H1 (cell line): ENCODE results near the gene APBB3. TPM values are rescaled to one million over a fixed set of nuclear protein-coding genes. Genes with fewer than 3 reads are reported as not detected.

Source experiments
- CTCF ChIA-PET: fragments of 300-600 bp; sonication (Branson Sonifier 250); formaldehyde crosslinking; loops from one replicate; lab custom pipeline; 2021; ENCODE audit not compliant: partially characterized antibody; lab: Charles Lee
- POLR2A ChIA-PET: fragments of 300-600 bp; sonication (Branson Sonifier 250); formaldehyde crosslinking; loops from one replicate; lab custom pipeline; 2021; ENCODE audit warnings: inconsistent platforms; ENCODE audit not compliant: partially characterized antibody; lab: Charles Lee
- DNase-seq, 2 experiments: peaks; one replicate each; pipeline versions ENCODE4 v3.0.0 to v3.0.0-alpha.2; 2010 to 2022; ENCODE audit warnings: low spot score in 2 of 2, low read depth in 1 of 2, mixed read lengths in 1 of 2
- FAIRE-seq: peaks from 2 replicates; lab custom pipeline; 2011; peaks lifted over from hg19 to GRCh38; lab: Jason Lieb, UNC
- H2AFZ ChIP-seq: 2 replicates; pipeline ENCODE4 v1.8.1; 2012; ENCODE audit warnings: low read length, inconsistent platforms
- H2AK5ac ChIP-seq: 2 replicates; pipeline ENCODE4 v1.6.1; 2013; ENCODE audit warnings: low read depth, low read length
- H2BK120ac ChIP-seq: replicated peaks from 2 replicates; pipeline ENCODE3; 2013; ENCODE audit warnings: low read depth, low read length, inconsistent platforms
- H2BK12ac ChIP-seq: 2 replicates; pipeline ENCODE4 v1.6.1; 2013; ENCODE audit warnings: low read depth, low read length
- H2BK15ac ChIP-seq: 2 replicates; pipeline ENCODE4 v1.6.1; 2013; ENCODE audit warnings: low read length
- H2BK20ac ChIP-seq: 2 replicates; pipeline ENCODE4 v1.6.1; 2013; ENCODE audit warnings: low read length
- H2BK5ac ChIP-seq: 2 replicates; pipeline ENCODE4 v1.6.1; 2013; ENCODE audit warnings: low read depth, low read length
- H3K14ac ChIP-seq: 2 replicates; pipeline ENCODE4 v1.6.1; 2013; ENCODE audit warnings: inconsistent platforms; ENCODE audit not compliant: insufficient read length
- H3K18ac ChIP-seq: 2 replicates; pipeline ENCODE4 v1.6.1; 2013; ENCODE audit warnings: low read length; ENCODE audit errors: extremely low read depth
- H3K23ac ChIP-seq: 2 replicates; pipeline ENCODE4 v1.6.1; 2013; ENCODE audit warnings: inconsistent platforms; ENCODE audit not compliant: insufficient read length
- H3K23me2 ChIP-seq: 2 replicates; pipeline ENCODE4 v1.6.1; 2013; ENCODE audit warnings: low read depth, low read length
- H3K27ac ChIP-seq: 2 replicates; pipeline ENCODE4 v1.6.1; 2011; ENCODE audit warnings: low read depth, low read length, inconsistent platforms
- H3K27me3 ChIP-seq, 4 experiments: replicated peaks in 1 of 4; 1 replicate in 1 of 4; 2 replicates in 3 of 4; pipeline versions ENCODE4 v1.6.1 to v1.8.1; 2011 to 2013; ENCODE audit warnings: low read length in 3 of 4, mild to moderate bottlenecking in 3 of 4, inconsistent platforms in 2 of 4, mixed read lengths in 2 of 4, moderate library complexity in 1 of 4; ENCODE audit not compliant: control insufficient read depth in 3 of 4, insufficient read depth in 3 of 4; ENCODE audit errors: extremely low read depth in 1 of 4
- H3K36me3 ChIP-seq, 4 experiments: 2 replicates each; pipeline versions ENCODE4 v1.6.1 to v1.8.1; 2011 to 2013; ENCODE audit warnings: mild to moderate bottlenecking in 4 of 4, low read length in 3 of 4, moderate library complexity in 2 of 4, control low read depth in 1 of 4, inconsistent platforms in 1 of 4; ENCODE audit not compliant: insufficient read depth in 4 of 4, control insufficient read depth in 2 of 4
- H3K4ac ChIP-seq: replicated peaks from 2 replicates; pipeline ENCODE3; 2013; ENCODE audit warnings: low read length, low read depth, mixed read lengths, inconsistent platforms; ENCODE audit not compliant: insufficient read length
- H3K4me1 ChIP-seq, 4 experiments: replicated peaks in 1 of 4; 1 replicate in 1 of 4; 2 replicates in 3 of 4; pipeline versions ENCODE4 v1.6.1 to v1.8.1; 2011 to 2013; ENCODE audit warnings: low read length in 3 of 4, inconsistent platforms in 2 of 4, mixed read lengths in 1 of 4; ENCODE audit not compliant: insufficient read depth in 4 of 4, control insufficient read depth in 3 of 4
- H3K4me2 ChIP-seq, 2 experiments: 2 replicates each; pipeline versions ENCODE4 v1.6.1 to v1.8.1; 2011 to 2013; ENCODE audit warnings: low read depth in 2 of 2, low read length in 2 of 2, control low read depth in 1 of 2, inconsistent platforms in 1 of 2, mild to moderate bottlenecking in 1 of 2; ENCODE audit not compliant: insufficient read depth in 1 of 2
- H3K4me3 ChIP-seq, 4 experiments: fragments of 200-600, 300-600 bp in 1 of 4; sonication (generic), shearing (Covaris generic), sonication (Bioruptor Twin) in 1 of 4; 2 replicates each; pipeline versions ENCODE4 v1.5.1 to v1.8.1; 2011 to 2016; ENCODE audit warnings: low read length in 4 of 4, low read depth in 3 of 4, control low read depth in 2 of 4, inconsistent platforms in 2 of 4, mild to moderate bottlenecking in 2 of 4, mixed read lengths in 1 of 4, moderate library complexity in 1 of 4; ENCODE audit not compliant: insufficient read depth in 2 of 4; ENCODE audit errors: extremely low read depth in 1 of 4
- H3K56ac ChIP-seq: replicated peaks from 2 replicates; pipeline ENCODE3; 2013; ENCODE audit warnings: low read depth, mild to moderate bottlenecking, mixed read lengths, low read length, inconsistent platforms; ENCODE audit not compliant: insufficient read length
- H3K79me1 ChIP-seq: 2 replicates; pipeline ENCODE4 v1.6.1; 2013; ENCODE audit warnings: low read depth, low read length, control low read depth
- H3K79me2 ChIP-seq, 2 experiments: 2 replicates each; pipeline versions ENCODE4 v1.6.1 to v1.8.1; 2012 to 2013; ENCODE audit warnings: low read length in 2 of 2, mild to moderate bottlenecking in 2 of 2, inconsistent platforms in 1 of 2; ENCODE audit not compliant: insufficient read depth in 2 of 2, control insufficient read depth in 1 of 2
- H3K9ac ChIP-seq, 4 experiments: replicated peaks in 1 of 4; 1 replicate in 1 of 4; 2 replicates in 3 of 4; pipeline versions ENCODE4 v1.6.1 to v1.8.1; 2011 to 2013; ENCODE audit warnings: low read depth in 3 of 4, low read length in 3 of 4, control low read depth in 2 of 4, mild to moderate bottlenecking in 2 of 4, moderate library complexity in 2 of 4, inconsistent platforms in 1 of 4; ENCODE audit errors: extremely low read depth in 1 of 4
- H3K9me3 ChIP-seq, 2 experiments: 2 replicates each; pipeline versions ENCODE4 v1.6.1 to v1.8.1; 2012 to 2013; ENCODE audit warnings: mild to moderate bottlenecking in 2 of 2, moderate library complexity in 2 of 2, control low read depth in 1 of 2, inconsistent platforms in 1 of 2, low read depth in 1 of 2, low read length in 1 of 2, mixed read lengths in 1 of 2; ENCODE audit not compliant: insufficient read depth in 2 of 2
- H4K20me1 ChIP-seq, 2 experiments: replicated peaks in 1 of 2; 2 replicates each; pipeline versions ENCODE3 to v1.8.1; 2011 to 2013; ENCODE audit warnings: inconsistent platforms in 2 of 2, low read length in 2 of 2, mild to moderate bottlenecking in 1 of 2; ENCODE audit not compliant: insufficient read depth in 2 of 2, control insufficient read depth in 1 of 2
- H4K5ac ChIP-seq: 2 replicates; pipeline ENCODE4 v1.6.1; 2013; ENCODE audit warnings: low read length, low read depth, mixed read lengths, inconsistent platforms; ENCODE audit not compliant: insufficient read length
- H4K8ac ChIP-seq: 2 replicates; pipeline ENCODE4 v1.8.0; 2013; ENCODE audit warnings: mild to moderate bottlenecking, moderate library complexity, low read length, inconsistent platforms; ENCODE audit not compliant: insufficient read depth; ENCODE audit errors: extremely low read depth
- H4K91ac ChIP-seq: replicated peaks from 2 replicates; pipeline ENCODE3; 2013; ENCODE audit warnings: low read length, mixed read lengths, inconsistent platforms; ENCODE audit not compliant: insufficient read length
- CHD1 ChIP-seq: IDR thresholded peaks from 2 replicates; pipeline ENCODE4 v1.6.1; 2012; ENCODE audit warnings: low read depth, low read length, improper control_type of control experiment
- EZH2 ChIP-seq: fragments of 200-600 bp; sonication (generic); IDR thresholded peaks from 2 replicates; pipeline ENCODE4 v1.7.1; 2012; ENCODE audit warnings: low read depth, mild to moderate bottlenecking, moderate library complexity, low read length, inconsistent platforms; ENCODE audit not compliant: severe bottlenecking
- GABPA ChIP-seq: IDR thresholded peaks from 2 replicates; pipeline ENCODE4 v1.6.1; 2011; ENCODE audit warnings: mild to moderate bottlenecking, low read length, moderate library complexity, borderline replicate concordance; ENCODE audit not compliant: insufficient read depth
- NANOG ChIP-seq: IDR thresholded peaks from 2 replicates; pipeline ENCODE4 v1.6.1; 2011; ENCODE audit warnings: low read length, low read depth, mild to moderate bottlenecking, inconsistent platforms; ENCODE audit not compliant: insufficient read depth, poor library complexity, severe bottlenecking
- POU5F1 ChIP-seq: IDR thresholded peaks from 2 replicates; pipeline ENCODE4 v1.6.1; 2011; ENCODE audit warnings: low read depth, mild to moderate bottlenecking, low read length, moderate library complexity
- SIX5 ChIP-seq: IDR thresholded peaks from 2 replicates; pipeline ENCODE4 v1.6.1; 2011; ENCODE audit warnings: mild to moderate bottlenecking, low read depth, low read length
- WGBS, 2 experiments: shearing (Covaris generic) in 1 of 2; methylation state at CpG; one replicate each; pipeline versions ENCODE4 v1.1.6 to v1.1.7; 2013 to 2015; ENCODE audit warnings: low lambda C conversion rate in 2 of 2, mixed read lengths in 2 of 2, inconsistent platforms in 1 of 2, low coverage in 1 of 2, missing lambda C conversion rate in 1 of 2; ENCODE audit not compliant: insufficient replicate concordance in 2 of 2, insufficient coverage in 1 of 2, insufficient read length in 1 of 2; ENCODE audit errors: extremely low coverage in 1 of 2, missing lambda C conversion rate in 1 of 2; 5-methylcytosine and 5-hydroxymethylcytosine counted together
- polyA plus RNA-seq, 7 experiments: library from polyadenylated mRNA; depleted of rRNA in 3 of 7; stranded (reverse) in 5 of 7; unstranded in 2 of 7; fragments of >200 nt in 5 of 7; fragments of 200-250 nt in 2 of 7; gene quantifications; 1 replicate in 5 of 7; 2 replicates in 1 of 7; 4 replicates in 1 of 7; pipeline versions ENCODE4 v1.2.1 to v1.2.3, GENCODE V29; 2011 to 2013; ENCODE audit warnings: missing spikeins in 2 of 7, mixed read lengths in 2 of 7
- total RNA-seq: library from RNA; stranded (reverse); fragmentation: NEBNext Ultra II Directional; extraction: Animal tissue kit (Norgen Biotek cat#: 25700); gene quantifications from 2 replicates; pipeline ENCODE4 v1.2.1, GENCODE V29; 2021

Gene APBB3
- total and polyA plus RNA-seq, 2 of the 8 experiments (the other 6 are each of a cell fraction or from before 2014, with no cell fraction given) = 16.0 to 21.9 TPM

- H2AK5ac ChIP-seq = no peak overlapping the region
- no peak overlapping the region for H2BK120ac ChIP-seq
- DNase-seq = no peak
- no peak overlapping the region for H3K4me2 ChIP-seq
- no peak overlapping the region for H3K18ac ChIP-seq
- FAIRE-seq = no peak
- POLR2A ChIA-PET = no interaction called here
- no peak for TF ChIP-seq NANOG
- TF ChIP-seq GABPA = no peak
- TF ChIP-seq POU5F1 = no peak
- no peak for TF ChIP-seq CHD1
- TF ChIP-seq SIX5 = no peak
- no peak for TF ChIP-seq EZH2
- TF ChIP-seq, all 59 proteins: peak for 0
- H3K27me3 ChIP-seq = no peaks in the 10 kb centered on the region
- H3K9ac ChIP-seq = no peak overlapping the region
- H2BK15ac ChIP-seq = no peak overlapping the region
- H3K36me3 ChIP-seq = no peaks in the 10 kb centered on the region
- H4K20me1 ChIP-seq = no peaks in the 10 kb centered on the region
- no peak overlapping the region for H2AFZ ChIP-seq
- H3K9me3 ChIP-seq = no peaks in the 10 kb centered on the region
- no peak overlapping the region for H2BK20ac ChIP-seq
- H4K8ac ChIP-seq = no peak overlapping the region
- H4K5ac ChIP-seq = no peak overlapping the region
- CTCF ChIA-PET = interaction anchor here (0.6 to 1.6 kb wide), 3 partner anchors 21 to 39 kb away, joined by 3 to 5 read pairs (median 3); no protein-coding TSS in a partner anchor
- H4K91ac ChIP-seq = no peak overlapping the region
- no peak overlapping the region for H3K23ac ChIP-seq
- no peaks in the 10 kb centered on the region for H3K79me1 ChIP-seq
- H3K4ac ChIP-seq = no peak overlapping the region
- H3K27ac ChIP-seq = no peak overlapping the region
- no peak overlapping the region for H2BK12ac ChIP-seq
- H3K4me1 ChIP-seq = no peaks in the 10 kb centered on the region
- no peak overlapping the region for H3K14ac ChIP-seq
- H3K79me2 ChIP-seq = no peaks in the 10 kb centered on the region
- WGBS, 2 experiments = 80% methylated on average over 5 of the region's 5 CpGs; no CpG with 5 or more reads in 1 of the 2 experiments
- H3K4me3 ChIP-seq = no peak overlapping the region
- no peaks in the 10 kb centered on the region for H3K23me2 ChIP-seq
- no peak overlapping the region for H2BK5ac ChIP-seq
- no peak overlapping the region for H3K56ac ChIP-seq
These were observed 31.3 kb upstream of the APBB3 start for GRCh38 chr5:140595538-140596300.
